HepG2 (cell line): ENCODE results near the gene SLC18A3. TPM values are rescaled to one million over a fixed set of nuclear protein-coding genes. Genes with fewer than 3 reads are reported as not detected.

Experiments
- ATAC-seq: fragments of 200-7000 bp; cut with Tn5 transposase; 3 replicates; pipeline ENCODE4 v1.9.1; 2020; ENCODE audit warnings: mild to moderate bottlenecking, moderate library complexity
- BruUV-seq: library from RNA; stranded (reverse); fragments of 400-500 nt; replicated peaks from 2 replicates; lab custom pipeline; 2021; lab: Mats Ljungman, UMichigan
- CTCF ChIA-PET: fragments of 300-600 bp; formaldehyde crosslinking; extraction: SDS; loops from one replicate; lab custom pipeline; 2021; ENCODE audit warnings: low total read pairs, inconsistent platforms, low intra/inter-chr PET ratio; lab: Yijun Ruan, JAX
- POLR2A ChIA-PET: fragments of 350-600 bp; sonication (Branson Sonifier 250); formaldehyde crosslinking; loops from one replicate; lab custom pipeline; 2020; ENCODE audit warnings: antibody characterized with exemption, inconsistent platforms; lab: Yijun Ruan, JAX
- DNase-seq: peaks from one replicate; pipeline ENCODE4 v3.0.0-alpha.2; 2015; ENCODE audit warnings: low spot score
- FAIRE-seq: peaks from 3 replicates; lab custom pipeline; 2011; peaks lifted over from hg19 to GRCh38; lab: Jason Lieb, UNC
- H2AFZ ChIP-seq: one replicate; pipeline ENCODE4 v1.6.1; 2011; ENCODE audit warnings: low read length, inconsistent platforms
- H3K27ac ChIP-seq: fragments of 300-600 bp; 3 replicates; pipeline ENCODE4 v1.8.0; 2011; ENCODE audit warnings: mixed run types, mild to moderate bottlenecking, mixed read lengths, low read length, inconsistent platforms; ENCODE audit not compliant: insufficient read depth; ENCODE audit errors: extremely low read length
- H3K27me3 ChIP-seq, 2 experiments: fragments of 200-600 bp in 1 of 2; 2 replicates in 1 of 2; 3 replicates in 1 of 2; pipeline versions ENCODE4 v1.6.0 to v1.8.0; 2011; ENCODE audit warnings: low read length in 2 of 2, mild to moderate bottlenecking in 2 of 2, moderate library complexity in 2 of 2, inconsistent platforms in 1 of 2; ENCODE audit not compliant: insufficient read depth in 2 of 2, control insufficient read depth in 1 of 2
- H3K36me3 ChIP-seq, 2 experiments: fragments of 200-600 bp in 1 of 2; replicated peaks in 1 of 2; 2 replicates in 1 of 2; 3 replicates in 1 of 2; pipeline versions ENCODE4 v1.5.1 to v1.8.0; 2011; ENCODE audit warnings: low read length in 2 of 2, inconsistent platforms in 1 of 2; ENCODE audit not compliant: insufficient read depth in 2 of 2, control insufficient read depth in 1 of 2
- H3K4me1 ChIP-seq: 2 replicates; pipeline ENCODE4 v1.5.1; 2012; ENCODE audit warnings: low read length, inconsistent platforms; ENCODE audit not compliant: insufficient read depth
- H3K4me2 ChIP-seq: 2 replicates; pipeline ENCODE4 v1.6.0; 2011; ENCODE audit warnings: low read depth, low read length, inconsistent platforms
- H3K4me3 ChIP-seq, 3 experiments: fragments of 200-600 bp in 1 of 3; sonication (generic), shearing (Covaris generic) in 1 of 3; replicated peaks in 1 of 3; 2 replicates each; pipeline ENCODE4 v1.5.1; 2011 to 2016; ENCODE audit warnings: low read length in 3 of 3, inconsistent platforms in 2 of 3, low read depth in 2 of 3, mild to moderate bottlenecking in 2 of 3, control low read depth in 1 of 3, mixed read lengths in 1 of 3; ENCODE audit not compliant: insufficient read depth in 1 of 3
- H3K79me2 ChIP-seq: one replicate; pipeline ENCODE4 v1.6.1; 2011; ENCODE audit warnings: low read length, inconsistent platforms; ENCODE audit not compliant: insufficient read depth
- H3K9ac ChIP-seq: 2 replicates; pipeline ENCODE4 v1.6.0; 2011; ENCODE audit warnings: mild to moderate bottlenecking, low read depth, low read length, inconsistent platforms; ENCODE audit not compliant: insufficient read depth
- H3K9me3 ChIP-seq: 2 replicates; pipeline ENCODE4 v1.5.1; 2012; ENCODE audit warnings: mild to moderate bottlenecking, low read length
- H4K20me1 ChIP-seq: 2 replicates; pipeline ENCODE4 v1.6.0; 2011; ENCODE audit warnings: inconsistent platforms, mild to moderate bottlenecking, low read length, moderate library complexity; ENCODE audit not compliant: insufficient read depth
- ADNP ChIP-seq: sonication (generic); formaldehyde crosslinking; IDR thresholded peaks from 2 replicates; pipeline ENCODE4 v1.4.0; 2020; ENCODE audit warnings: missing genetic modification reagents
- CEBPB ChIP-seq: IDR thresholded peaks from 2 replicates; pipeline ENCODE4 v1.6.1; 2011; ENCODE audit warnings: low read depth, low read length, improper control_type of control experiment, borderline replicate concordance
- EEA1 ChIP-seq: sonication (generic); formaldehyde crosslinking; IDR thresholded peaks from 2 replicates; pipeline ENCODE4 v1.5.1; 2020; ENCODE audit warnings: mild to moderate bottlenecking, missing genetic modification reagents, borderline replicate concordance
- NR3C1 ChIP-seq: sonication (generic); formaldehyde crosslinking; IDR thresholded peaks from 2 replicates; pipeline ENCODE4 v1.4.0; 2020; ENCODE audit warnings: missing genetic modification reagents
- TGIF2 ChIP-seq: IDR thresholded peaks from 2 replicates; pipeline ENCODE4 v1.6.1; 2016; ENCODE audit warnings: control low read depth, missing compliant biosample characterization
- ZBTB38 ChIP-seq: sonication (generic); formaldehyde crosslinking; IDR thresholded peaks from 2 replicates; pipeline ENCODE4 v1.5.1; 2020; ENCODE audit warnings: mild to moderate bottlenecking, missing genetic modification reagents
- ZNF224 ChIP-seq: sonication (generic); formaldehyde crosslinking; IDR thresholded peaks from 2 replicates; pipeline ENCODE4 v1.5.0; 2020; ENCODE audit warnings: mild to moderate bottlenecking, missing genetic modification reagents
- ZNF253 ChIP-seq: sonication (generic); formaldehyde crosslinking; IDR thresholded peaks from 2 replicates; pipeline ENCODE4 v1.8.0; 2022; ENCODE audit warnings: mild to moderate bottlenecking, missing genetic modification reagents, borderline replicate concordance
- ZNF543 ChIP-seq: sonication (generic); formaldehyde crosslinking; IDR thresholded peaks from 2 replicates; pipeline ENCODE4 v1.4.0; 2020; ENCODE audit warnings: mild to moderate bottlenecking, missing genetic modification reagents
- WGBS: methylation state at CpG from one replicate; pipeline ENCODE4 v1.1.6; 2017; ENCODE audit warnings: low lambda C conversion rate; 5-methylcytosine and 5-hydroxymethylcytosine counted together
- in situ Hi-C: cut with HindIII; loops from 2 replicates; pipeline ENCODE4 v1.10.0; 2017; ENCODE audit warnings: low pct_unique_long_range_greater_than_20kb; ENCODE audit not compliant: extremely low pct_ligation_motif_present
- intact Hi-C: fragments of 100-400 bp; cut with micrococcal nuclease; formaldehyde crosslinking; loops from one replicate; pipeline ENCODE4 v1.10.0; 2022; ENCODE audit not compliant: unreplicated experiment
- polyA plus RNA-seq, 8 experiments: library from polyadenylated mRNA; depleted of rRNA in 3 of 8; stranded (reverse) in 7 of 8; unstranded in 1 of 8; fragments of >200 nt; fragmentation: Illumina TruSeq in 4 of 8; extraction: Trizol in 4 of 8; gene quantifications; 2 replicates each; pipeline versions ENCODE4 v1.2.1 to v1.2.3, GENCODE V29; 2011 to 2016; ENCODE audit warnings: low read depth in 4 of 8, missing spikeins in 1 of 8, mixed read lengths in 1 of 8; ENCODE audit not compliant: insufficient read depth in 1 of 8
- total RNA-seq, 5 experiments: library from RNA; depleted of rRNA; stranded (reverse); fragments of >200 nt; fragmentation: Illumina TruSeq; extraction: Trizol; gene quantifications; 2 replicates each; pipeline ENCODE4 v1.2.3, GENCODE V29; 2016; ENCODE audit warnings: low read depth in 1 of 5
- TF ChIP-seq, protein P1 (sequence below): IDR thresholded peaks from 2 replicates; pipeline ENCODE4 v1.6.1; 2016; ENCODE audit warnings: control low read depth

The SLC18A3 gene
- total and polyA plus RNA-seq, 2 of the 13 experiments (the other 11 are each of a cell fraction or from before 2014, with no cell fraction given), result not detected

DNA sequence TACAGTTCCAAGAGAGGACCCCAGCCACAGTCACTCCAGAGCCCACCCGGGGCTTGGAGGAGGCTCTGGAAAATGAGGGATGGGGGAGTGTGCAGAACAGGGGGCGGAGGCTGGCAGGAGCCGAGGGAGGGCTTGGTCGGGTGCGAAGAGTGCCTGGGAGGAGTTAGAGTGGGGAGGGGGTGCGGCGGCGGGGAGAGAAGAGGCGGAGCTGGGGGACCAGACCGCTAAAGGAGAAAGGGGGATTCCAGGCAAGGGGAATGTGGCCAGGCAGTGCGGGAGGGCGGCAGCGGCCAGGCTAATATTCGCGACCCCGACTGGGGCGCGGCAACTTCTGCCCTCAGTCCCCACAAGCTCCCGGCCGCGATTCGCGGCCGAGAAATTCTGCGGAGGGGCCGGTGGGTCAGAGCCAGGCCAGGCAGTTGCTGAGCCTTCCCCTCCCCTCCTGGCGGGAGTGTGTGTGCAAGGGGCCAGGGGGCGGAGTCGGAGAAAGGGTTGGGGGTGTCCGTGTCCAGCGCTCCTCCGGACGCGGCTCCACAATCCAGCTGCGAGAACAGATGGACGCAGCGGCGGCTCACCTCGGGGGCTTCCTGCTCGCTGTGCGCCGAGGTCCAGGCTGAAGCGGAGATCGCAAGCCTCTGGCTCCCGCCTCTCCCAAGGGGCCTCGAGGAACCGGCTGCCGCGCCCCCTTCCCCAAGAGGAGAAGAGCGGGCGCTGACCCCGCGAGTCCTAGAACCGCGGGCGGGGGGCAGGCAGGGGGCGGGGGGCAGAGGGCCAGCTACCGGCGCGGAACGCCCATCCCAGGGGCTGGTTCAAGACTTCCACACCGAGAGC, 612 bp upstream of the SLC18A3 start (continued):
- TF ChIP-seq, protein P1, sequence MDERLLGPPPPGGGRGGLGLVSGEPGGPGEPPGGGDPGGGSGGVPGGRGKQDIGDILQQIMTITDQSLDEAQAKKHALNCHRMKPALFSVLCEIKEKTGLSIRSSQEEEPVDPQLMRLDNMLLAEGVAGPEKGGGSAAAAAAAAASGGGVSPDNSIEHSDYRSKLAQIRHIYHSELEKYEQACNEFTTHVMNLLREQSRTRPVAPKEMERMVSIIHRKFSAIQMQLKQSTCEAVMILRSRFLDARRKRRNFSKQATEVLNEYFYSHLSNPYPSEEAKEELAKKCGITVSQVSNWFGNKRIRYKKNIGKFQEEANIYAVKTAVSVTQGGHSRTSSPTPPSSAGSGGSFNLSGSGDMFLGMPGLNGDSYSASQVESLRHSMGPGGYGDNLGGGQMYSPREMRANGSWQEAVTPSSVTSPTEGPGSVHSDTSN (CRISPR knock-in tag), result no peak
- TF ChIP-seq ZNF543 (CRISPR knock-in tag) (no peak), CEBPB (no peak), EEA1 (CRISPR knock-in tag) (no peak), NR3C1 (no peak), TGIF2 (CRISPR knock-in tag) (no peak)

GRCh38 chr10:49610458-49611165, 502 bp downstream of the SLC18A3 start:
- FAIRE-seq (no peak), ATAC-seq (no peak), DNase-seq (no peak)
- in situ Hi-C loops, result no loop called here
- Histone ChIP-seq H3K79me2 (no peaks in the 10 kb centered on the region), H3K27me3 (peaks cover 10 to 61% of the 10 kb centered on the region in 2 experiments), H4K20me1 (peaks cover 12% of the 10 kb centered on the region; the same call in 1 of the 2 replicates), H3K9me3 (no peaks in the 10 kb centered on the region), H3K4me1 (no peaks in the 10 kb centered on the region), H3K4me2 (no peak overlapping the region), H3K27ac (no peak overlapping the region), H3K4me3 (no peak overlapping the region; a peak in 1 of 6 replicates), H2AFZ (no peak overlapping the region), H3K36me3 (no peaks in the 10 kb centered on the region), H3K9ac (no peak overlapping the region)
- BruUV-seq, result no TSS peak
- intact Hi-C loops, result no loop called here
- ChIA-PET CTCF (no interaction called here), POLR2A (no interaction called here)
- WGBS, result 32% methylated on average over 17 of the region's 72 CpGs
- TF ChIP-seq ZNF224 (no peak), ZBTB38 (no peak), ZNF253 (CRISPR knock-in tag) (no peak), ADNP (CRISPR knock-in tag) (no peak)
